Fibroblast of peridontal ligament (primary cell): ENCODE results near the gene KLHDC7B.
"Not testable (repeated sequence)": the region's sequence is repeated elsewhere in the genome, so short reads cannot be mapped to it uniquely, and the experiment has no call there.

Experiments
- DNase-seq: peaks from one replicate; pipeline ENCODE4 v3.0.0-alpha.2; 2010; ENCODE audit errors: extremely low read depth

KLHDC7B gene

GRCh38 chr22:50517495-50518260 lies 28.0 kb upstream of the KLHDC7B start:
- DNase-seq = no peak

- DNase-seq = no peak
These were observed 27.1 kb upstream of the KLHDC7B start for GRCh38 chr22:50518606-50519005.

- no peak for DNase-seq
These were observed 26.5 kb upstream of the KLHDC7B start for GRCh38 chr22:50519151-50519550.

- not testable (repeated sequence) for DNase-seq
These were observed 25.5 kb upstream of the KLHDC7B start for GRCh38 chr22:50520184-50520583.

GRCh38 chr22:50520826-50521453 lies 24.8 kb upstream of the KLHDC7B start:
- no peak for DNase-seq

- DNase-seq = no peak
These were observed 24.0 kb upstream of the KLHDC7B start for GRCh38 chr22:50521710-50522109.

GRCh38 chr22:50522208-50522805 lies 23.4 kb upstream of the KLHDC7B start:
- DNase-seq = no peak

GRCh38 chr22:50522806-50523438 lies 22.8 kb upstream of the KLHDC7B start:
- no peak for DNase-seq

- no peak for DNase-seq
These were observed 22.3 kb upstream of the KLHDC7B start for GRCh38 chr22:50523458-50523805.

GRCh38 chr22:50523806-50524675 lies 21.7 kb upstream of the KLHDC7B start:
- DNase-seq = no peak

GRCh38 chr22:50524676-50525103 lies 21.0 kb upstream of the KLHDC7B start:
- DNase-seq = no peak

- DNase-seq = peak; percentile 94
These were observed 20.4 kb upstream of the KLHDC7B start, which contains the start of gene SCO2 for GRCh38 chr22:50525104-50525857. TSS of gene SCO2 (minus strand) at chr22:50525598. CDS start at chr22:50524411, 1,187 bp downstream.

GRCh38 chr22:50525858-50526107 lies 19.9 kb upstream of the KLHDC7B start:
- DNase-seq = no peak

GRCh38 chr22:50526108-50526833 lies 19.4 kb upstream of the KLHDC7B start:
- DNase-seq = peak; percentile 59

GRCh38 chr22:50526834-50527801 lies 18.6 kb upstream of the KLHDC7B start:
- no peak for DNase-seq

- DNase-seq = no peak
These were observed 17.6 kb upstream of the KLHDC7B start for GRCh38 chr22:50527921-50528681.

- DNase-seq = no peak
These were observed 16.9 kb upstream of the KLHDC7B start for GRCh38 chr22:50528682-50529415.

GRCh38 chr22:50529416-50529896 lies 16.2 kb upstream of the KLHDC7B start:
- no peak for DNase-seq
